H9 (cell line): ENCODE results near the gene TIGD6. TPM values are rescaled to one million over a fixed set of nuclear protein-coding genes. Genes with fewer than 3 reads are reported as not detected.

ENCODE experiments used
- DNase-seq: peaks from one replicate; pipeline ENCODE4 v3.0.0-alpha.2; 2017
- H2AFZ ChIP-seq: one replicate; pipeline ENCODE4 v1.6.1; 2013; ENCODE audit warnings: mild to moderate bottlenecking, low read length, control low read depth, moderate library complexity
- H2AK5ac ChIP-seq: 2 replicates; pipeline ENCODE4 v1.6.1; 2013; ENCODE audit warnings: low read length, control low read depth, mixed read lengths; ENCODE audit not compliant: insufficient read length
- H2BK120ac ChIP-seq: one replicate; pipeline ENCODE4 v1.6.1; 2013; ENCODE audit warnings: low read depth, mild to moderate bottlenecking, low read length, control low read depth, inconsistent platforms; ENCODE audit not compliant: poor library complexity, severe bottlenecking
- H2BK12ac ChIP-seq: 2 replicates; pipeline ENCODE4 v1.6.1; 2013; ENCODE audit warnings: low read length, control low read depth, mixed read lengths, low read depth; ENCODE audit not compliant: insufficient read length
- H2BK15ac ChIP-seq: 2 replicates; pipeline ENCODE4 v1.6.1; 2013; ENCODE audit warnings: low read depth, low read length, control low read depth
- H2BK20ac ChIP-seq: one replicate; pipeline ENCODE4 v1.6.1; 2013; ENCODE audit warnings: low read depth, mild to moderate bottlenecking, low read length, control low read depth, inconsistent platforms; ENCODE audit not compliant: poor library complexity, severe bottlenecking
- H2BK5ac ChIP-seq: 2 replicates; pipeline ENCODE4 v1.6.1; 2013; ENCODE audit warnings: low read length, control low read depth, mixed read lengths; ENCODE audit not compliant: insufficient read length
- H3K14ac ChIP-seq: 2 replicates; pipeline ENCODE4 v1.6.1; 2013; ENCODE audit warnings: low read length, control low read depth; ENCODE audit not compliant: insufficient read depth
- H3K18ac ChIP-seq: 2 replicates; pipeline ENCODE4 v1.6.1; 2013; ENCODE audit warnings: low read depth, mild to moderate bottlenecking, mixed read lengths, low read length, control low read depth; ENCODE audit not compliant: insufficient read length
- H3K23ac ChIP-seq: 2 replicates; pipeline ENCODE4 v1.6.1; 2013; ENCODE audit warnings: low read length, control low read depth, mixed read lengths, low read depth; ENCODE audit not compliant: insufficient read length
- H3K23me2 ChIP-seq: 2 replicates; pipeline ENCODE4 v1.6.1; 2013; ENCODE audit warnings: low read depth, mild to moderate bottlenecking, mixed read lengths, low read length, control low read depth; ENCODE audit not compliant: insufficient read length, poor library complexity, severe bottlenecking
- H3K27ac ChIP-seq: 2 replicates; pipeline ENCODE4 v1.5.1; 2013; ENCODE audit warnings: low read length, control low read depth, mixed read lengths, low read depth; ENCODE audit not compliant: insufficient read length
- H3K27me3 ChIP-seq: 2 replicates; pipeline ENCODE4 v1.6.1; 2013; ENCODE audit warnings: low read length, control low read depth, inconsistent platforms; ENCODE audit not compliant: insufficient read depth
- H3K4ac ChIP-seq: 2 replicates; pipeline ENCODE4 v1.6.1; 2013; ENCODE audit warnings: low read depth, mild to moderate bottlenecking, control low read depth, inconsistent platforms, low read length, moderate library complexity
- H3K4me1 ChIP-seq: 2 replicates; pipeline ENCODE4 v1.6.1; 2013; ENCODE audit warnings: low read length, control low read depth, inconsistent platforms; ENCODE audit not compliant: insufficient read depth
- H3K4me2 ChIP-seq: 2 replicates; pipeline ENCODE4 v1.6.1; 2013; ENCODE audit warnings: low read length, control low read depth, mixed read lengths; ENCODE audit not compliant: insufficient read length, insufficient read depth
- H3K56ac ChIP-seq: 2 replicates; pipeline ENCODE4 v1.6.1; 2013; ENCODE audit warnings: low read depth, mild to moderate bottlenecking, mixed read lengths, low read length, control low read depth; ENCODE audit not compliant: insufficient read length
- H3K79me1 ChIP-seq: 2 replicates; pipeline ENCODE4 v1.6.1; 2013; ENCODE audit warnings: low read depth, mild to moderate bottlenecking, moderate library complexity, low read length, control low read depth, inconsistent platforms; ENCODE audit not compliant: insufficient read depth, poor library complexity, severe bottlenecking
- H3K79me2 ChIP-seq: 2 replicates; pipeline ENCODE4 v1.6.1; 2013; ENCODE audit warnings: low read length, control low read depth, inconsistent platforms; ENCODE audit not compliant: insufficient read depth
- H3K9ac ChIP-seq: 2 replicates; pipeline ENCODE4 v1.6.1; 2013; ENCODE audit warnings: low read length, control low read depth, mixed read lengths; ENCODE audit not compliant: insufficient read length; ENCODE audit errors: extremely low read depth
- H3K9me3 ChIP-seq: one replicate; pipeline ENCODE4 v1.6.1; 2013; ENCODE audit warnings: low read depth, low read length, inconsistent platforms; ENCODE audit not compliant: control insufficient read depth
- H3T11ph ChIP-seq: one replicate; pipeline ENCODE4 v1.6.1; 2013; ENCODE audit warnings: mild to moderate bottlenecking, low read length, control low read depth, inconsistent platforms
- H4K20me1 ChIP-seq: one replicate; pipeline ENCODE4 v1.6.1; 2013; ENCODE audit not compliant: control insufficient read depth, insufficient read length, insufficient read depth
- H4K5ac ChIP-seq: 2 replicates; pipeline ENCODE4 v1.6.1; 2013; ENCODE audit warnings: low read depth, mild to moderate bottlenecking, mixed read lengths, low read length, control low read depth; ENCODE audit not compliant: insufficient read length
- H4K8ac ChIP-seq: replicated peaks from 2 replicates; pipeline ENCODE4 v1.6.1; 2013; ENCODE audit warnings: low read length, control low read depth, mixed read lengths, low read depth; ENCODE audit not compliant: insufficient read length
- H4K91ac ChIP-seq: 2 replicates; pipeline ENCODE4 v1.6.1; 2013; ENCODE audit warnings: low read depth, mild to moderate bottlenecking, moderate library complexity, mixed read lengths, low read length, control low read depth; ENCODE audit not compliant: insufficient read length
- H3K27ac Mint-ChIP-seq, 3 experiments: 2 replicates in 2 of 3; 3 replicates in 1 of 3; pipeline ENCODE4 v1.8.0; 2020 to 2021; ENCODE audit warnings: mixed read lengths in 3 of 3, mild to moderate bottlenecking in 1 of 3, moderate library complexity in 1 of 3
- H3K27me3 Mint-ChIP-seq: 2 replicates; pipeline ENCODE4 v1.8.0; 2021; ENCODE audit warnings: low read depth, mild to moderate bottlenecking, moderate library complexity, mixed read lengths
- H3K36me3 Mint-ChIP-seq, 3 experiments: 2 replicates in 2 of 3; 3 replicates in 1 of 3; pipeline ENCODE4 v1.8.0; 2020 to 2021; ENCODE audit warnings: low read depth in 3 of 3, mixed read lengths in 3 of 3; ENCODE audit not compliant: insufficient read depth in 1 of 3
- H3K4me1 Mint-ChIP-seq, 2 experiments: 2 replicates each; pipeline ENCODE4 v1.8.0; 2020; ENCODE audit warnings: mixed read lengths in 2 of 2
- H3K4me3 Mint-ChIP-seq, 2 experiments: 2 replicates in 1 of 2; 3 replicates in 1 of 2; pipeline ENCODE4 v1.8.0; 2020 to 2021; ENCODE audit warnings: mild to moderate bottlenecking in 2 of 2, mixed read lengths in 2 of 2, moderate library complexity in 1 of 2
- H3K9me3 Mint-ChIP-seq, 2 experiments: 2 replicates in 1 of 2; 3 replicates in 1 of 2; pipeline ENCODE4 v1.8.0; 2020; ENCODE audit warnings: mild to moderate bottlenecking in 2 of 2, mixed read lengths in 2 of 2, moderate library complexity in 1 of 2
- WGBS: extraction: QIAGEN DNeasy Blood & Tissue Kit; methylation state at CpG from one replicate; pipeline ENCODE4 v1.1.7; 2013; ENCODE audit warnings: missing lambda C conversion rate, low lambda C conversion rate, mixed read lengths; ENCODE audit not compliant: insufficient read length; ENCODE audit errors: extremely low coverage; 5-methylcytosine and 5-hydroxymethylcytosine counted together
- total RNA-seq: library from RNA; stranded (reverse); gene quantifications from 2 replicates; pipeline ENCODE4 v1.2.1, GENCODE V29; 2021
- TF ChIP-seq, protein P1 (sequence below): fragments of 200-600 bp; sonication (generic); conservative IDR thresholded peaks from 3 replicates; pipeline ENCODE4 v1.8.0; 2021; ENCODE audit warnings: antibody characterized with exemption, mild to moderate bottlenecking

The TIGD6 gene
- total RNA-seq, 1 experiment from 2014 or later: 1.8 TPM

DNA sequence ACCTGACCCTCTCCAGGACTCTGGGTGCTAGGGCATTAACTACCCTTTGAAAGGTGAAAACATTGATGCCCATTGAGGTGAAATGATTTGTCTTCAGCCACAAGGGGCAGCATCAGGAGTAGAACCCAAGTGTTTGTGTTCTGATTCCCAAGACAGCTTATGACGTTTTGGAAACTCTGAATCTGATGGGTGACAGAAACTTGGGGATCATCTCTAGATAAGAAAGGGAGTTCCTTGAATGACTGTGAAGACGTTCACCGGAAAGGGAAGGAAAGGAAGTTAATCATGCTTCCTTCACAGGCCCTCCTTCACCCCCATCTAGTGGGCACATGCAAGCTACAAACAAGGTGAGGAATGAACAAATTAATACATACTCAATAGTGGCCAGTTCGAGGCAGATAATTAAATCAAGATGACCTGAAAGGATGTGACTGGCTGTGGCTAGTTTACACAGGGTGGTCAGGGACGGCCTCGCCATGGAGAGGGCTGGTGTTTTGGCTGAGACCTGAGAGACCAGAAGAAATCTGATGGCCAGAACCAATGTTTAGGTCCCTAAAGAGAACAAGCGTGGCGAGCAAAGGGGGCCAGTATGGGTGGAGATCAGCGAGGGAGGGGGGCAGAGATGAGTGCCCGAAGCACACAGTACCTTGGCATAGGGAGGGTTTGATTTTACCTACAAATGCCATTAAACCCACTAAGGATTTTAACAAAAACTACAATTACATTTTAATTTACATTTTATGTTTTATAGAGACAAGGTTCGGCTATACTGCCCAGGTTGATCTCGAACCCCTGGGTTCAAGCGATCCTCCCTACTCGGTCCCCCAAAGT, 40.8 kb downstream of the TIGD6 start:
- Histone ChIP-seq H2BK120ac (no peak overlapping the region), H2AFZ (peak overlapping the region; percentile 83), H4K5ac (no peak overlapping the region), H2BK12ac (no peak overlapping the region), H3T11ph (no peak overlapping the region), H3K27me3 (no peaks in the 10 kb centered on the region; the same call in 1 of the 2 replicates), H3K4ac (no peak overlapping the region), H2BK15ac (no peak overlapping the region), H3K23ac (no peak overlapping the region), H3K56ac (no peak overlapping the region), H2BK20ac (no peak overlapping the region), H3K9ac (no peak overlapping the region), H3K79me1 (no peaks in the 10 kb centered on the region), H3K14ac (no peak overlapping the region), H3K23me2 (peaks cover 5% of the 10 kb centered on the region), H4K91ac (no peak overlapping the region), H4K20me1 (no peaks in the 10 kb centered on the region), H3K18ac (no peak overlapping the region), H3K79me2 (no peaks in the 10 kb centered on the region), H3K27ac (no peak overlapping the region), H4K8ac (no peak overlapping the region), H2BK5ac (no peak overlapping the region), H3K4me1 (peaks cover 2% of the 10 kb centered on the region; the same call in 1 of the 2 replicates), H2AK5ac (no peak overlapping the region), H3K9me3 (no peaks in the 10 kb centered on the region), H3K4me2 (peak overlapping the region; percentile 82)
- TF ChIP-seq, protein P1, sequence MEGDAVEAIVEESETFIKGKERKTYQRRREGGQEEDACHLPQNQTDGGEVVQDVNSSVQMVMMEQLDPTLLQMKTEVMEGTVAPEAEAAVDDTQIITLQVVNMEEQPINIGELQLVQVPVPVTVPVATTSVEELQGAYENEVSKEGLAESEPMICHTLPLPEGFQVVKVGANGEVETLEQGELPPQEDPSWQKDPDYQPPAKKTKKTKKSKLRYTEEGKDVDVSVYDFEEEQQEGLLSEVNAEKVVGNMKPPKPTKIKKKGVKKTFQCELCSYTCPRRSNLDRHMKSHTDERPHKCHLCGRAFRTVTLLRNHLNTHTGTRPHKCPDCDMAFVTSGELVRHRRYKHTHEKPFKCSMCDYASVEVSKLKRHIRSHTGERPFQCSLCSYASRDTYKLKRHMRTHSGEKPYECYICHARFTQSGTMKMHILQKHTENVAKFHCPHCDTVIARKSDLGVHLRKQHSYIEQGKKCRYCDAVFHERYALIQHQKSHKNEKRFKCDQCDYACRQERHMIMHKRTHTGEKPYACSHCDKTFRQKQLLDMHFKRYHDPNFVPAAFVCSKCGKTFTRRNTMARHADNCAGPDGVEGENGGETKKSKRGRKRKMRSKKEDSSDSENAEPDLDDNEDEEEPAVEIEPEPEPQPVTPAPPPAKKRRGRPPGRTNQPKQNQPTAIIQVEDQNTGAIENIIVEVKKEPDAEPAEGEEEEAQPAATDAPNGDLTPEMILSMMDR: peak; percentile 75
- H3K27me3 Mint-ChIP-seq: peaks cover 9% of the 10 kb centered on the region
- peak overlapping the region; percentile 34 to 98 (median 85); a peak in 6 of 7 replicates for H3K27ac Mint-ChIP-seq
- peaks cover 0 to 2% (median 0%) of the 10 kb centered on the region in 3 experiments; a peak in 1 of 7 replicates for H3K36me3 Mint-ChIP-seq
- no CpG with 5 or more reads among the region's 14 CpGs for WGBS
- peak overlapping the region; percentile 85 to 95 for H3K4me3 Mint-ChIP-seq
- peaks cover 13 to 16% of the 10 kb centered on the region in 2 experiments for H3K4me1 Mint-ChIP-seq
- peak; percentile 39 for DNase-seq
- no peaks in the 10 kb centered on the region for H3K9me3 Mint-ChIP-seq
